SU-DHL-6 (cell line): ENCODE results near the gene DCDC2.

Source experiments
- H2AFZ ChIP-seq: fragments of 200-600 bp; sonication (generic); 2 replicates; pipeline ENCODE4 v1.6.1; 2014; ENCODE audit warnings: low read depth, mild to moderate bottlenecking, moderate library complexity, mixed read lengths, antibody characterized with exemption, low read length; ENCODE audit not compliant: severe bottlenecking
- H3F3A ChIP-seq: fragments of 200-600 bp; shearing (Covaris generic); 2 replicates; pipeline ENCODE4 v1.6.0; 2016; ENCODE audit warnings: antibody characterized with exemption, mild to moderate bottlenecking; ENCODE audit not compliant: insufficient read depth
- H3K27ac ChIP-seq: fragments of 200-600 bp; sonication (generic); 2 replicates; pipeline ENCODE4 v1.5.1; 2016; ENCODE audit warnings: low read depth, mild to moderate bottlenecking, low read length, moderate library complexity, mixed read lengths
- H3K27me3 ChIP-seq: fragments of 200-600 bp; sonication (generic), shearing (Covaris generic); 2 replicates; pipeline ENCODE4 v1.6.0; 2014; ENCODE audit warnings: mild to moderate bottlenecking, low read length
- H3K36me3 ChIP-seq: fragments of 200-600 bp; sonication (generic); 2 replicates; pipeline ENCODE4 v1.6.1; 2014; ENCODE audit warnings: mild to moderate bottlenecking, low read length, mixed read lengths
- H3K4me2 ChIP-seq: fragments of 300-600, 200-600 bp; shearing (Covaris generic), sonication (generic); 2 replicates; pipeline ENCODE4 v1.6.0; 2014; ENCODE audit warnings: low read length, low read depth, mild to moderate bottlenecking; ENCODE audit not compliant: poor library complexity, severe bottlenecking
- H3K4me3 ChIP-seq: fragments of 200-600 bp; sonication (generic); 2 replicates; pipeline ENCODE4 v1.5.1; 2014; ENCODE audit warnings: antibody characterized with exemption, low read length, mild to moderate bottlenecking, mixed read lengths; ENCODE audit not compliant: insufficient read depth, poor library complexity, severe bottlenecking
- H3K79me2 ChIP-seq: fragments of 200-600 bp; sonication (generic); 2 replicates; pipeline ENCODE4 v1.6.1; 2014; ENCODE audit warnings: mild to moderate bottlenecking, low read length, moderate library complexity; ENCODE audit not compliant: insufficient read depth
- H3K9ac ChIP-seq: fragments of 200-600 bp; sonication (generic); 2 replicates; pipeline ENCODE4 v1.7.0; 2014; ENCODE audit warnings: mild to moderate bottlenecking, low read length
- H3K9me2 ChIP-seq: fragments of 200-600 bp; sonication (generic); replicated peaks from 2 replicates; pipeline ENCODE4 v1.6.1; 2014; ENCODE audit warnings: low read length; ENCODE audit not compliant: insufficient read depth
- H3K9me3 ChIP-seq: fragments of 200-600 bp; sonication (generic); 2 replicates; pipeline ENCODE4 v1.6.1; 2014; ENCODE audit warnings: low read length, mixed read lengths; ENCODE audit not compliant: insufficient read depth
- H4K20me1 ChIP-seq: fragments of 200-600 bp; sonication (generic); 2 replicates; pipeline ENCODE4 v1.6.1; 2014; ENCODE audit warnings: low read depth, mild to moderate bottlenecking, antibody characterized with exemption, low read length, moderate library complexity, mixed read lengths
- EZH2phosphoT487 ChIP-seq: fragments of 200-600 bp; sonication (generic), shearing (Covaris generic); conservative IDR thresholded peaks from 2 replicates; pipeline ENCODE4 v1.6.1; 2018; ENCODE audit warnings: mild to moderate bottlenecking, antibody characterized with exemption, low read length, moderate library complexity, mixed read lengths
- TF ChIP-seq, protein P1 (sequence below): fragments of 200-600 bp; sonication (generic); IDR thresholded peaks from one replicate; pipeline ENCODE4 v1.5.1; 2017; ENCODE audit warnings: antibody characterized with exemption, mild to moderate bottlenecking, low read length, moderate library complexity; ENCODE audit not compliant: insufficient read depth, poor library complexity, severe bottlenecking

DCDC2 gene

DNA sequence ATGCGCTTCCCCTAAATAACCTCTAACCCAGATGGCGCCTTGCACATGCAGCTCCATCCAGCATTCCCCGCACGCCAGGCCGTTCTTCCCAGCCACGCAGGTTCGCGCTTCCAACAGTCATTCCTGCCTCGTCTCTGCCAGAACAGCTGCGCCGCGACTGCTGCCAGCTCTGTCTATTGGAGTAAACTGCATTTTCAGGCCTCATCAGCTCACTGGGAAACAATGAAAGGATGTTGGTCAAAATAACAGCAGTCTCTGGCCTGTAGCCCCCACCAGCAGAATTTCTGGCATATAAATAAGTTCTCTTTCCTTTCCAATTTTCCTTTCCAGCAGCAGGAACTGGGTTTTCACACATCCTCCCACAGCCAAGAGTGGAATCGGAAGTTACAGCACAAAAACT, 217.3 kb downstream of the DCDC2 start:
- no peak overlapping the region for H3K27ac ChIP-seq
- no peaks in the 10 kb centered on the region for H3K9me2 ChIP-seq
- H3F3A ChIP-seq: no peaks in the 10 kb centered on the region
- H4K20me1 ChIP-seq: no peaks in the 10 kb centered on the region
- no peaks in the 10 kb centered on the region for H3K79me2 ChIP-seq
- no peak overlapping the region for H3K4me2 ChIP-seq
- no peaks in the 10 kb centered on the region for H3K36me3 ChIP-seq
- no peak overlapping the region for H3K9ac ChIP-seq
- H3K9me3 ChIP-seq: no peaks in the 10 kb centered on the region
- H3K27me3 ChIP-seq: no peaks in the 10 kb centered on the region
- no peak overlapping the region for H2AFZ ChIP-seq
- TF ChIP-seq EZH2phosphoT487: no peak
- TF ChIP-seq, protein P1, sequence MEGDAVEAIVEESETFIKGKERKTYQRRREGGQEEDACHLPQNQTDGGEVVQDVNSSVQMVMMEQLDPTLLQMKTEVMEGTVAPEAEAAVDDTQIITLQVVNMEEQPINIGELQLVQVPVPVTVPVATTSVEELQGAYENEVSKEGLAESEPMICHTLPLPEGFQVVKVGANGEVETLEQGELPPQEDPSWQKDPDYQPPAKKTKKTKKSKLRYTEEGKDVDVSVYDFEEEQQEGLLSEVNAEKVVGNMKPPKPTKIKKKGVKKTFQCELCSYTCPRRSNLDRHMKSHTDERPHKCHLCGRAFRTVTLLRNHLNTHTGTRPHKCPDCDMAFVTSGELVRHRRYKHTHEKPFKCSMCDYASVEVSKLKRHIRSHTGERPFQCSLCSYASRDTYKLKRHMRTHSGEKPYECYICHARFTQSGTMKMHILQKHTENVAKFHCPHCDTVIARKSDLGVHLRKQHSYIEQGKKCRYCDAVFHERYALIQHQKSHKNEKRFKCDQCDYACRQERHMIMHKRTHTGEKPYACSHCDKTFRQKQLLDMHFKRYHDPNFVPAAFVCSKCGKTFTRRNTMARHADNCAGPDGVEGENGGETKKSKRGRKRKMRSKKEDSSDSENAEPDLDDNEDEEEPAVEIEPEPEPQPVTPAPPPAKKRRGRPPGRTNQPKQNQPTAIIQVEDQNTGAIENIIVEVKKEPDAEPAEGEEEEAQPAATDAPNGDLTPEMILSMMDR: no peak
- no peak overlapping the region for H3K4me3 ChIP-seq

DNA sequence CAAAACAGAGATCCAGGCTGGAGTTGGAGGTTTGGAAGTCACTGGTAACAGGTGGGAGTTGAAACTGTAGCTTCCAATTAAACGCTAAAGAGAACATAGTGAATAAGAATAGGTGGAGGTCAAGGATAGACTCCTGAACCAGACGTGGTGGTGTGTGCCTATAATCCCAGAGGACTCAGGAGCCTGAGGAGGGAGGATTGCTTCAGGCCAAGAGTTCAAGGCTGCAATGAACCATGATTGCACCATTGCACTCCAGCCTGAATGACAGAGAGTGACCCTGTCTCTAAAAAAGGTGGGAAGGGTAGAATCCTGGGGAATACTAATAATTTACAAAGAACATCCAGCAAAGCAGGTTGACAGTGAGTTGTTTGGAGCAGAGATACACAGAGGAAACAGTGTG, 218.2 kb downstream of the DCDC2 start:
- no peaks in the 10 kb centered on the region for H3K27me3 ChIP-seq
- no peaks in the 10 kb centered on the region for H3K36me3 ChIP-seq
- H3K9ac ChIP-seq: no peak overlapping the region
- H3F3A ChIP-seq: no peaks in the 10 kb centered on the region
- H3K4me3 ChIP-seq: no peak overlapping the region
- no peaks in the 10 kb centered on the region for H3K79me2 ChIP-seq
- H3K9me3 ChIP-seq: no peaks in the 10 kb centered on the region
- no peak for TF ChIP-seq EZH2phosphoT487
- TF ChIP-seq, protein P1: no peak
- no peak overlapping the region for H3K27ac ChIP-seq
- H4K20me1 ChIP-seq: no peaks in the 10 kb centered on the region
- no peaks in the 10 kb centered on the region for H3K9me2 ChIP-seq
- no peak overlapping the region for H2AFZ ChIP-seq
- no peak overlapping the region for H3K4me2 ChIP-seq

DNA sequence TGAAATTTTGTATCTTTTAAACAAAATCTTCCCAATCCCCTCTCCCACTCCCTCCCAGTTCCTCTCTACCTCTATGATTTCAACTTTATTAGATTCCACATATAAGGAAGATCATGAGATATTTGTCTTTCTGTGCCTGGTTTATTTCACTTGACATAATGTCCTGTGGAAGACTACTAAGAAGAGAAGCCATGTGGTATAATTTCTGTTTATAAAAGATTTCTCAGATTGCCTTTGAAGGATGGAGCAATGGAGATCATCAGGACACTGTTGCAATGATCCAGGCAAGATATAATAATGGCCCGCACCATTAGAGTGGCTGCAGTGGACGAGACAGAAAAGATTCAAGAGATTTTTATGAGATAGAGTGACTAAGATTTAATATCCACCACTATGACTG, 218.8 kb downstream of the DCDC2 start:
- Histone ChIP-seq H3F3A (no peaks in the 10 kb centered on the region), H3K27ac (no peak overlapping the region), H3K9me2 (no peaks in the 10 kb centered on the region), H2AFZ (no peak overlapping the region), H3K4me2 (no peak overlapping the region), H3K79me2 (no peaks in the 10 kb centered on the region), H3K4me3 (no peak overlapping the region), H3K9ac (no peak overlapping the region), H3K9me3 (no peaks in the 10 kb centered on the region), H3K27me3 (no peaks in the 10 kb centered on the region), H4K20me1 (no peaks in the 10 kb centered on the region), H3K36me3 (no peaks in the 10 kb centered on the region)
- TF ChIP-seq, protein P1: no peak
- no peak for TF ChIP-seq EZH2phosphoT487

DNA sequence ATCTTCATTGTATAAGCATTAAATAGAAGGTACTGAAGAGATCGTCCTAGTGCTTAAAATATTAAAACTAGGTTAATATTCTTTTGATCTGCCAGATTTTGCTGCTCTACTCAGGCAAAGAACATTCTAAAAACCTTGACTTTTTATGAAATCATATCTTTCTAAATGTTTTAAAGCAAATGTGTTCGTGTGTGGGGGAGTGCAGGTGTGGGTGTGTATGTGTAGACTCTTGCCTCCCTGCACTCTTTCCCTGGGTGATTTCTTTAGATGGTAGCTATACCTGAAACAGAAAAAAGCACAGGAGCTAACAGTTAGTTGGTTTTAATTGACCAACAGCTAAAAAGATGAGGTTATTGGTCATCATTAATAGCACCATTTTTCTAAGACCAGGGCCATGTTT, 226.1 kb downstream of the DCDC2 start:
- H3K27me3 ChIP-seq: no peaks in the 10 kb centered on the region
- H3F3A ChIP-seq: no peaks in the 10 kb centered on the region
- H3K79me2 ChIP-seq: no peaks in the 10 kb centered on the region
- no peak overlapping the region for H3K27ac ChIP-seq
- no peak overlapping the region for H3K4me3 ChIP-seq
- no peaks in the 10 kb centered on the region for H4K20me1 ChIP-seq
- no peak overlapping the region for H2AFZ ChIP-seq
- H3K9me2 ChIP-seq: no peaks in the 10 kb centered on the region
- no peaks in the 10 kb centered on the region for H3K9me3 ChIP-seq
- H3K4me2 ChIP-seq: no peak overlapping the region
- no peaks in the 10 kb centered on the region for H3K36me3 ChIP-seq
- no peak overlapping the region for H3K9ac ChIP-seq
- TF ChIP-seq, protein P1: no peak
- TF ChIP-seq EZH2phosphoT487: no peak
